C1 segment of cervical spinal cord (tissue), 14 donors: ENCODE measurements around the gene DGCR6L.
A peak's percentile ranks its signal among the peaks of the same experiment; 100 is the strongest.
"Not testable (repeated sequence)": the region's sequence is repeated elsewhere in the genome, so short reads cannot be mapped to it uniquely, and the experiment has no call there.

Experiments
- DNase-seq, 14 donors: peaks; one replicate each; lab custom pipeline; 2025; lab: John Stamatoyannopoulos, UW

DGCR6L gene

DNA sequence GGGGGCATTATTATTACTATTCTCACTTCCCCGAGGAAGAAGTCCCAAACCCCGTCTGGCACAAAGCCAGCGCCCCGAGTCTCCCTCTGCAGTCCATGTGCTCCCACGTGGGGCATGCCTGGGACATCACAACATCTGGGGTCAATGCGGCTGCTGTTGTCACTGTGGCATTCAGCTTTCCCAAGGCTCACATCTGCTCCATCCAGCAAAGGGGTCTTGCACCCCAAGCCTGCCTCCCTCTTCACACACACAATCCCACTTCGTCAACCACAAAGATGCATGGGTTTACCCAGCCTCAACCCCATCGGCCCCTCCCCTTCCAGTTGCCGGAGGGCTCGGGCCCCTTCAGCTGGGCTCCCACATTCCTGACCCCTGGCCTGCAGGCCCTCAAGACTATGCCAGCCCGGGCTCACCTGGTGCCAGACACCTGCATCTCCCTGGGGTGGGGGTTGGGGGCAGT, 28.2 kb downstream of the DGCR6L start:
- no peak for DNase-seq

DNA sequence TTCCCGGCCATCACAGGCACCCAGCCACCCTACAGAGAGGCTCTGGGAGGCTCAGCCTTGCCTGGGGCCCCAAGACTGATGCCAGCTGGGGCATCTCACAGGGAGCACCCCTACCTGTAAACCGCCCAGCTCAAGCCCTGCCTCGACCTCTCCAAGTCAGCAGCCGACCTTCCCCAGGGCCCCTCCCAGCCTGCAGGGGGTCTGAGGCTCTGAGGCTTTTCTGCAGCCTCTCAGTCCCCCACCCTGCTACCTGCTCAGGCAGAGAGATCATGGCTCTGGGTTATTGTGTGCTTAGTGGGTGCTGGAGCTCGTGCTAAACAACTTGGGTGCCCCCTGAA, 28.6 kb downstream of the DGCR6L start:
- no peak for DNase-seq

DNA sequence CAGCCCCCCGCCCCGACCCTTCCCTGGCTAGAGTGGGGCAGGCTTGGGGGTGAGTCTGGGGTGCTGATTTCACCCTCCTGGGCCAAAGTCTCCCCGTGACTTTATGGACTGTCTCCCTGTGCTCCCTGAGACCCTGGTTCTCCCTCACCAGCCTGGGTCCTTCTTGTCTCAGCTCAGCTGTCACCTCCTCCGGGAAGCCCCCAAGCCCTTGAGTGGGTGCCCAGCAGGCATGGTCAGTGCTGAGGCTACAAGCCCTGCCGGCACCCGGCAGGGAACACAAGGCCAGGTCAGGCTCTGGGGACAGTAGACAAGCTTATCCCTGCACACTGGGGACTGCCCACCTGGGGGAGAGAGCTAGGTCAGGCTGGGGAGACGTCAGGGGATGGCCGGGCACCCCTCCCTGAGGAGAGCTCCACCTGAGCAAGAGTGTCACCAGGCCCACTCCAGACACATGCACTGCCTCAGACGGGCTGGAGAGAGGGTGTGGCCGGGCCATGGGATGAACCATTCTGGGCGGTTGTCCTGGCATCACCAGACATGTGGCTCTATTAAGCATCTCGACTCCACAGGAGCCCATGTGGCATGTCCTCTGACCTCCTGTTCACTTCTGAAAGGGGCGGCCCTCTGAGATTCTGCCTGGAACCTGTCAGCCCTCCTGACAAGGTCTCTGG, 29.1 kb downstream of the DGCR6L start:
- DNase-seq = no peak

DNA sequence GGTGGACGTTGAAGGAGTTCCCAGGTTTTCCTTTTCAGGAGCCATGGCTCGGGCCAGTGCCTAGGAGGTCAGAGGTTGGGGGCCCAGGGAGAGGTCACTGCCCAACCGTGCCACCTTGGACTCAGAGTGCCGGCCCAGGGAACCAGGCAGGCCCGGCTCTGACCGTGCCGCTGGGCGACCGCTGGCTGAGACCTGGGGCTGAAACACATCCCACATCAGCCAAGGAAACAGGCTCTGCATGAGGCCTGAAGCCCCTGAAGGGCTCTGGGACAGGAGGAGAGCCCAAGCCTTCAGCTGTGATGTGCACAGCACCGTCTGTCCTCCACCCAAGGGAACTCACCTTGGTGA, 29.8 kb downstream of the DGCR6L start:
- no peak for DNase-seq

DNA sequence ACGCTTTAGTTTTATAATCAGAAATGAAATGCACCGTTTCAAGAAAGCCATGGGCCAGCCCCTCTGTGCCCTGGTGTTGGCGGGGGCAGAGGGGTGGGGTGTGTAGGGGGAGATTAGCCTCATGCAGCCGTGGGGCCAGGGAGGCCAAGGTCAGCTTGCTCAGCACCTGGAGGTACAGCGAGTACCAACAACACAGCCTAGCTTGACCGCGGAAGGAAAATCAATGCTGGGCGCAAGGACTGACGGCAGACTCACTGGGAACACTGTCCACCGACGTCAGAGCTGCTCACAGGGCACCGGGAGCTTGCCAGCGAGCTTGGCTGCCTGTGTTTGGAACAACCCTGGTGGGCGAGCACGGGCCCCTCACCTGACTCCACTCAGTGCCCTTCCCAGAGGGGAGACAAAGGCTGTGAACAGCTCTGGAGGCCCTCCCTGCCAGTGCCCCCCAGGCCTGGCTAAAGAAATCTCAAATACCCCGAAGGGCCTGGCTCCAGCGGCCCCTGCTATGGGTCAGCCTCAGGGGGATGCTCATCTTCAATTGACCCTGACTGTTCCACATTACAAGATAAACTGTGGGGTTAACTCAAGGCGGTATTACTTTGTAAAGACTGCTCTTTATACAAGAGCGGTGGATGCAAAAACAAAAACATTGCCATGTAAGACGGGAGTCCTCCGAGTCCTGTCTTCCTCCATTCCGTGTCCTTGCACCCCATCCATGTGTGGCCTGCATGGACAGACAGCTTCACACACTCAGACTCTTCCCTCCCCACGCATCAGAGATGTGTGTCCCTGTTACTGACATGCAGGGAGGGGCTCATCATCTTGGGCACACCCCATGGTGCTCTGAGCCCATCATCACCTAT, 30.4 kb downstream of the DGCR6L start:
- DNase-seq = not testable (repeated sequence)

DNA sequence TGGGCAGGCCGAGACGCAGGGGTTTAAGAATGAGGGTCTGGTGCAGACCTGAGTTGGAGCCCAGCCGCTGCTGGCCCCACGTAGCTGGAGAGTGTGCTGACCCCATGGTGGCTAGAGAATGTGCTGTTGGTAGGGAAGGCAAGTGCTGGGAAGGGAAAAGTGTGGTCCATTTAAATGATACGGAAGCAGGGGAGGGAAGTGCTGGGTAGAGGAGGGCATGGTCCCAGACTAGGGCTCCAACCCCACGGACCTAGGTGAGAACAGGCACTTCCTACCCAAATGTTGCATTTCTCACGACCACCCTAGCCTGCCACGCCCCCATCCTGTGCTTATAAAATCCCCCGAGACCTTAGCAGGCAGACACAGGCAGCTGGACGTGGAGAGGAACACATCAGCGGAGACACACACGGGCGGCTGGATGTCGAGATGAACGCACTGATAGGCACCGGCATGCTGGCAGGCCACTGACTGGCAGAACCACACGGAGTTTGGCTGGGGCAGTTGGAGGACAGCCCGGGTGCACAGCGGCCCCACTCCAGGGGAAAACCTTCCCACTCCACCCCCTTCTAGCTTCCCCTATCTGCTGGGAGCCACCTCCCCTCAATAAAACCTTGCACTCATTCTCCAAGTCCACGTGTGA, 33.0 kb downstream of the DGCR6L start:
- DNase-seq = not testable (repeated sequence)

DNA sequence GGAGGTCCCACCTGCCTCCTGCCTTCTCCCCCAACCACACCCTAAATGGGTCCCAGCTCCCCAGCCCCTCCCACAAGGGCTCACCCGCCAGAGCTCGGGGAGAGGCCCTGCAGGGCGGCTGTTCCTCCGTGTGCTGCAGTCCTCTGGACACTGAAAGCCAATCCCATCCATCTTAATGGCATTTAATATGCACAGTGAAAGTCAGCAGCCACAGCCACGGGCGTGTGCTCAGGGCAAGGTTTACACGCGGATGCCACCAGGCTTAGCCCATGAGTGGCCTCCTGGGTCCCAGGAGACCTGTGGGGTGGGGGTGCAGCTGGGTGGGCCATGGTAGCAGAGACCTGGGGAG, 33.6 kb downstream of the DGCR6L start:
- DNase-seq = not testable (repeated sequence)

DNA sequence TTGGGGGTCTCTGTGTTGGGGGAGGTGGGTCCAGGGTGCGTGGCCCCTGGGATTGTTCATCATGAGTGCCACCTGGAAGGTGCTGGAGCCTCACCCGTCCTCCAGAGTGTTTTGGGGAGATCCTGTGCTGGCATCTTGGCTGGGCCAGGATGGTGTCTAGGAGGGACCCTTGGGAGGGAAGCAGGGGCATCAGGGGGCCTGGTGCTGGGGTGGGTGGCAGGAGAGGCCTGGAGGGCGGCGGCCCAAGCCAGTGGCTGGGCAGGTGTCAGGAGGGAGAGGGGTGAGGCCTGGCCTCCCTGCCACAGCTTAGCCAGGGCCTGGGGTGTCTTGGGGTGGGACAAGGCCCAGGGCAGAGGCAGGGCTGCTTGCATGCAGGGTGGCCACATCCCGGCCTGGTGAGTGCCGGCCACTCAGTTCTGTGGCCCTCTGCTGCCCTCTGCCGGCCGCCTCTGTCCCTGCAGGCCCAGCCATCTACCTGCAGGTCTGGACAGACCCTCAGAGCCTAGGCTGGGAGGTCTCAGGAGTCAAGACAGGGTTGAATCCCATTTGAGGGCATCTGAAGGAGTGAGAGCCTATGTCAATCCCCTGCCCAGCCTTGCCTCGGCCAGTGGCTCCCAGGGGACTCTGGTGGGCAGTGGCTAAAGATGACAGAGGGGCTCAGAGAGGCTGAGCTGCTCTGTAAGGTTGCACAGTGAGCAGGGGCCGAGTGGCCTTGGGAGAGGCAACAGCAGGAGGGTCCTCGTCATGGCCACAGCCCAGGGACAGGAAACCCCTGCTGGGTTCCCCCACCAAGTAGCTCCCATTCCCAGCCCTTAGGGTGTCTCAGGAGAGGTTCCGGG, 34.2 kb downstream of the DGCR6L start:
- peak in 11 of 14 donors; percentile 29 to 79 (median 52) for DNase-seq

DNA sequence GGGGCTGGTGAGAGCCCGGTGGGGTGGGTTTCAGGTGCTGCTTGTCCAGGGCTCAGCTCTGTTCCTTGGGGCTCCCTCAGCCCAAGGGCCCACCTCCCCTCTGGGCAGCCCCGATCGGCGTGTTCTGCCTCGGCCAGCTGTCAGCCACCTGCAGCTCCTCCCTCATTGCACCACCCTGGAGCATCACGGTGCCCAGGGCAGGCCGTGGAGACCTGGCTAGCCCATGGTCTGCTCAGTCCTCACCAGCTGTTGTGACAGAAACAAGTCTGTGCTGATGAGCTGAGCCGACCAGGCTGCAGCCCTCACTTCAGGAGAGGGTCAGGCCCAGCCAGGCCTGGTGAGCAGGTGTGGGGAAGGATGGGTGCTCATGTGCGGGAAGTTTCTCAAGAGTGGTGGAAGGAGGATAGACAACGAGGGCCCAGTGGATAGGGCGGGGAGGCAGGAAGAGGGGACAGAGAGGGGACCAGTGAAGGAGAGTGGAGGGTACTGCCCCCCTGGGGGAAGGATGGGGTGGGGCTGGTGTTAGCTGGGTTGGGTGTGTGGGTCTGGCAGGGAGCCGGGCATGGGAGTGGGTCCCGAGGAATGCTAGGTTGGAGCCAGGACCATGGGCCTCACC, 35.3 kb downstream of the DGCR6L start:
- DNase-seq = no peak

DNA sequence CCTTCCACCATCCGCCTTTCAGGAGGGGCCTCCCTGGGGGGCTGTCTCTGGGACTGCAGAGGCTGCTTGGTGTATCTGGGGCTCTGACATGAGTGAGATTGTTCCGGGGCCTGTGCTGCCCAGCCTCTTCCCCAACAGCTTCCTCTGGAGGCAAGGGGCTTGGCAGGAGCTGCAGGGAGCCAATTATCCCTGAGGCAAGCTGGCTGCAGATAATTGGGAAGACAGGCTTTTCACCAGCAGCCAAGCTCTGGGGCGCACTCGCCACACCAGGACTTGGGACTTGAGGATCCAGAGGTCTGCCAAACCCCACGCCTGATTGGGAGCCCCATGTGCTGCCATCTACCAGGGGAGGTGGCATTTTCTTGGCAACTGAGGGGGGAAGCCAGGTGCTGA, 36.2 kb downstream of the DGCR6L start:
- no peak for DNase-seq

DNA sequence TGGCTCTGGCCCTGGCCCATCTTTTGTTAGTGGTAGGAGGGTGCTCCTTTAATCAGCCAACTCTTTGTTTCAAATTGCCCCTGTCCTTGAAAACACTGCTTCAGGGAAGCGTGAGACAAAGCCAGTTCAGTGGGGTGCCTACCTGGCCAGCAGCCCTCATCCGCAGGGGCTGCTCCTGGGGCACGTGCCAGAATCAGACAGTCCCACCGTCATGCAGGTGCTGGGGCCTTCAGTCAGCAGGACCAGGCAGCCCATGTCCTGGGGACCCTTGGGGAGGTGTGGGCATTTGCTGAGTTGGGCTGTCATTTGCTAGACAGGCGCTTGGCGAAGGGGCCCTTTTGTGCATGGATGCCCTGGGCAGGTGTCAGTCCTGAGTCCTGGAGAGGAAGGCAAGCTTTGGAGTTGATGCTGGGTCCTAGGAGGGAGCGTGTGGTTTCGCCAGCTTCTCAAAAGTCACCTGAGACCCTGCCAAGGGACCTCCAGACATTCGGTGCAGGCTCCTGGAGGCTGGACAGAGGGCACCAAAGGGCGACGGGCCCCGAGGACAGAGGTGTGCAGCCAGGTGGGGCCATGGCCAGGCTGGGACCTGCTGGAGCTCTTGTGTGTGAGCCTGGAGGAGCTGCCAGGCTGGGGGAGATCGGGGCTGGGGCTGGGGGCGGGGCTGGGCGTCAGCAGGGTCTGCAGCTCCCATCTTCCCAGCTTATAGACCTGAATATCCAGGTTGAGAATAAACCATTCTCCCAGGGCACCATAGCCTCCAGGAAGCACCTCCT, 36.8 kb downstream of the DGCR6L start:
- DNase-seq = no peak

DNA sequence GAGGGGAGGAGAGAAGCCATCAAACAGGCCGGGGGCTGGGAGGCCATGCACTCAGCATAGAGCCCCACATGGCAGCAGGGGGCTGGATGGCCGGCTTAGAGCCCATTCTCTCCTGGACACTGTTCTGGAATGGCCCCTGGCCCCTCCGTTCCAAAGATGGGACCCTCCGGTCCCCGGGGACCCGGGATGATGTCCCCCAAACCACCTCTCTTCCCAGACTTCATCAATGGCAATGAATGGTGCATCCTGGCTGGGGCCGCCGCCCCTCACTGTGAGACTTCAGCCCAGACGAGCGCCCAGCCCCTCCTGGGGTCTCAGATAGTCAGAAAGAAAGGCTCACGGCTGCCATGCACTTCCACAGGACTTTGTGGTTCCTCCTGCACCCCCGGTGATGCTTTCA, 38.0 kb downstream of the DGCR6L start:
- no peak for DNase-seq

DNA sequence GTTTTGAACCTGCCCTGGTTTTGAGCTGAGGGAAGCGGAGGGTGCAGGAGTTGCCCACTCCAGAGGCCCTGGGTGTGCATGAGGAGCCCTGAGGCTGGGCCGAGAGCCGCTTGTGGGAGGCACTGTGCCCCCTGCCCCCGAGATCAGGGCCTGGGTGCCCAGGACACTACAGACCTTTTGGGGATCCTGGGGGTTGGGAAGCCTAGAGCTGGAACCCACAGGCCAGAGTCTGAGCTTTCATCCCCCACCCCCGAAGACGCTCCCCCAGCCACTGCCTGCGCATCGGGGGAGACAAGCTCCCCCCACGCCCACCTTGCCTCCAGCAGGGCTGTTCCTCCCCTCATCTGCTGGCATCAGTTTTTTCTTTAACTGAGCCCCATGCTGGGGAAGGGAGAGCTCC, 38.4 kb downstream of the DGCR6L start:
- DNase-seq = not testable (repeated sequence)

DNA sequence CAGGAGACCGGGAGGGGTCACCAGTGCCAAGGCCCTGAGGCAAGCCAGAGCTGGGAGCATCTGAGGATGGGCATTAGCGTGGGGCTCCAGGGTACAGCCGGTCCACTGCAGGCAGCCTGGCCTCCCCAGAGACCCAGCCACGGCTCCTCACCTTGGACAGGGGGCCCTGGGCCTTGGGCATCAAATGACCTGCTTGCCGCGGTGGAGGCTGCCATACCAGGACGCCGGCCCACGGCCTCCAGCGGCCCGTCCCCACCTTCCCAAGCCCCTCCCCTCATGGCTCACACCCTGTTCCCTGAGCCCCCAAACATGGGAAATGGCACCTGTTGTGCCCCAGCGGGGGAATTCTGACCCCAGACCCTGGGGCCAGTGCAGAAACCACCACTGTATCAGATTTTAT, 39.0 kb downstream of the DGCR6L start:
- DNase-seq = no peak

DNA sequence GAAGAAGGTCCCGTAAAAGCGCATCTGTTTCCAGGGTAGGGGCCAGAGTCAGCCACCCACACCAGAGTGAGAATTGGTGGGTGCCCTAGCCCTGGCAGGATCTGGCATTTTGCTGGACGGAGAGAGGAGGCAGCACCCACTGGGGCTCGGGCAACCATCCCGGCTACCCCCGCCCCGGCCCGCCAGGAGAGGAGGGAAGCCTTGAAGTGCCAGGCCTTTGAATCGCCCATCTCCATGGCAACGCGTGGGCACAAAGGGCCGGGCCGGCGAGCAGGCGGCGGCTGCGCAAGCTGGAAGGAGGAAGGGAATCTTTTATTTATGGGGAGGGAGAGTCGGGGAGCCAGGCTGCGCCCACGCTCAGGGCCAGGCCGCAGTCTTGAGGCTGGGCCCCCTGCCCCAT, 39.7 kb downstream of the DGCR6L start:
- DNase-seq = peak in 4 of 14 donors; percentile 6 to 61 (median 16)

DNA sequence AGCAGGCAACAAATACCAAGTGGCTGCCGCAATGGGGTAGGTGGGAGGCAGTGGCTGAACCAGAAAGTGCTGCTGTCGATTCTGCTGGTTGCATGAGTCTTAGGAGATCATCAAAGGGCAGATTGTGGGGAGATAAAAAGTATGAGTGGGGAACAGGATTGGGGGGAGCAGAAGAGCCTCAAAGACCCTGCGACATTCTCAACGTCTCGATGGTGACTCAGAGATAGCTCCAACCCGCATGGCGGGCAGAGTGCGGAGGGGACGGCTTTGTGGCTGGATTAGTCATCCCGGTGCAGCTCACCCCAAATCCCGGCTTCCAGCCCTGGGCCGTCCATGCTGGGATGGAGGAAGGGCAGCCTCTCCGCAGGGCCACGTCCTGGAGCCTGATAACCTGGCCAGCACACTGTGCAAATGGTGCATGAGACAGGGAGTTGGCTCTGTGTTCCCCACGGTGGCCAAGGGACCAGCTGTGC, 40.2 kb downstream of the DGCR6L start:
- DNase-seq = no peak

DNA sequence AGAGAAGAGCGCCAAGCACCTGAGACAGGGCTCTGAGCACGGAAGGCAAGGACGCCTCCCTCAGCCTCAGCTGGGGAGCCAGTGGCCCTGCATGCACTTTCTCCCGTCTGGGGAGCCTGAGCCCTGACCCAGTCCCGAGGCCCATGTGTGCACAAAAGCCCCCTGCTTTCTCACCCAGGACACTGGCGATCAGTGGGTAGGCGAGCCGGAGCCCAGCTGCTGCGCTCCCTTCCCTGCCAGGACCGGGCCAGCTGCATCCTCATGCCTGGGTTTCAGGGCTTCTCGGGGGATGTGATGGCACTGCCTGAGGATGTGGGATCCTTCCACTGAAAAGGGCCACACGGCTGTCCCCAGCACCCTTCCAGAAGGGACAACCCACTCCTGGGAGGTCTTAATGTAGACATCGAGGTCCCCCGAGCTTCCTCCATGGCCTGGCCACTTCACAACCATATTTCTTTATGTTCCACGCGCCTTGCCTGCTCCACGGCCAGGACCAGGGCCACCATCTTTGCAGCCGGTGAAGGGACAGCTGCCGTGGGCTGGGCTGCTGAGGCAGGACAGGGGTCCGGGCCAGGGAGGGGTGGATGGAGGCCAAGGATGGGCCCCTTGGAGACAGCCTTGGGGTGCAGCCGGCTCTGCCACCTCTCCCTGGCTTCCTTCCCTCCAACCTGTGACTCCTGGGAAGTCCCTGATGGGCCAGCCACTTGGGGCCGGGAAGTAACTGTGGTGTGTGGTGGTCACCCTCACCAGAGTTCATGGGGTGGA, 41.0 kb downstream of the DGCR6L start:
- not testable (repeated sequence) for DNase-seq

DNA sequence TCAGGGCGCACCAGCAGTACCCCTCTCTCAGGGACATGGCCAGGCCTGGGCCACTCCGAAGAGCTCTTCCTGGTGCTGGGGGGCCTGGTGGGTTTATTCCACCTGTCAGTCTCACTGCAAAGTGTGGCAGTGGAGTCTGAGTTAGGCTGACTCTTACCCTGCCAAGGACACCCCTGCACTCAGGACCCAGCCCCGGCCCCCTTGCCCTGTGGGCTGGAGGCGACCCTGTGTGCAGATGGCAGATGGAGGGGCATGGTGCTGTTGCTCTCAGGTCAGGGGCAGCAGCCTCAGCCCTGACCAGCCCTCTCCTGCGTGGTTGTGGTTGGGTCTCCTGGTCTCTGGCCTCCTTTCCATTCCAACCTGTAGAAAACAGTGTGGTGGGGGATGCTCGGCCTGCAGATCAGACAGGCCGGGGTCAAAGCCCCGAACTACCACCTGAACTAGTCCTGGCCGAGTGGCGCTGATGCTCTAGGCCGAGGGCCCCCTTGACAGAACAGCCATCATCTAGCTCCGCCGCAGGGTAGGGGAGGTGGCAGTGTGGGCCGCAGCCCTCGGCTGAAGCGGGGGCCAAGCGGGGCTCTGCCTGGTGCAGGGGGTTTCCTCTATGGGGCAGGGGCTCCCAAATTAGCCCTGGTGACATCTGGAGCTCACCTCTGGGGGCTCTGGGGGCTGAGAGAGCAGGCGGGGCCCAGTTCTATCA, 41.8 kb downstream of the DGCR6L start:
- DNase-seq = not testable (repeated sequence)

DNA sequence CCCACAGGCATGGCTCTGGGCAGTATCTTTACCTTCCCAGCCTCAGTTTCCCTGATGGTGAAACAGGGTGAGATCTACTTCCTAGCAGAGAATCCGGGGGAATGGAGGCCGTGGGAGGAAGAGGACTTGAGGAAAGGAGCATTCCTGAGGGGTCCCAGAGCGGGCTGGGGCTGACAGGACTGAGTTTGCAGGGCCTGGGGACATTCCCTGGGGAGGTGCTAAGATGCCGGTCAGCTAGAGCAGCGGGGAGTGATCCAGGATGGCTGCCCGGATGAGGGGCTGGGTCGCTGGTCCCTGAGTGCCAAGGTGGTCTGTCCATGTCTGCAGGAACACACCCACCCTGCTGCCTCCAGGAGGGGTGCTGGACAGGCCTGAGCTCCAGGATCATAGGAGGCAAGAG, 43.4 kb downstream of the DGCR6L start:
- DNase-seq = no peak
